Endothelial cell of umbilical vein (primary cell): Measurements from ENCODE around the gene DNAL1. TPM values are rescaled to one million over a fixed set of nuclear protein-coding genes. Genes with fewer than 3 reads are reported as not detected.

Experiments
- BruUV-seq: library from RNA; stranded (reverse); fragments of 400-500 nt; replicated peaks from 2 replicates; lab custom pipeline; 2021; lab: Mats Ljungman, UMichigan
- CTCF ChIA-PET: fragments of 300-600, 350-600 bp; sonication (Branson Sonifier 250); formaldehyde crosslinking; loops from one replicate; lab custom pipeline; 2021; ENCODE audit warnings: antibody characterized with exemption, inconsistent platforms; lab: Charles Lee
- POLR2A ChIA-PET: fragments of 300-600, 350-600 bp; sonication (Branson Sonifier 250); formaldehyde crosslinking; loops from one replicate; lab custom pipeline; 2021; ENCODE audit warnings: antibody characterized with exemption, inconsistent platforms; lab: Charles Lee
- DNase-seq: peaks from one replicate; pipeline ENCODE4 v3.0.0-alpha.2; 2011; ENCODE audit warnings: low read depth, low spot score
- FAIRE-seq: peaks from 2 replicates; lab custom pipeline; 2011; peaks lifted over from hg19 to GRCh38; lab: Jason Lieb, UNC
- H2AFZ ChIP-seq: 2 replicates; pipeline ENCODE4 v1.6.0; 2012; ENCODE audit warnings: low read depth, low read length, control low read depth, inconsistent platforms
- H3K27ac ChIP-seq: 2 replicates; pipeline ENCODE4 v1.5.1; 2011; ENCODE audit warnings: low read depth, mild to moderate bottlenecking, control low read depth, low read length, moderate library complexity; ENCODE audit not compliant: insufficient read depth
- H3K27me3 ChIP-seq, 2 experiments: 2 replicates each; pipeline versions ENCODE4 v1.6.0 to v1.6.1; 2011; ENCODE audit warnings: low read length in 2 of 2, mixed read lengths in 1 of 2; ENCODE audit not compliant: control insufficient read depth in 2 of 2, insufficient read depth in 2 of 2
- H3K36me3 ChIP-seq, 2 experiments: 2 replicates in 1 of 2; 3 replicates in 1 of 2; pipeline ENCODE4 v1.5.1; 2011; ENCODE audit warnings: low read length in 2 of 2, mild to moderate bottlenecking in 1 of 2, moderate library complexity in 1 of 2; ENCODE audit not compliant: control insufficient read depth in 2 of 2, insufficient read depth in 2 of 2; ENCODE audit errors: extremely low read depth in 1 of 2
- H3K4me1 ChIP-seq: 3 replicates; pipeline ENCODE4 v1.5.1; 2011; ENCODE audit warnings: mild to moderate bottlenecking, low read length; ENCODE audit not compliant: control insufficient read depth, insufficient read depth; ENCODE audit errors: extremely low read depth
- H3K4me2 ChIP-seq: 2 replicates; pipeline ENCODE4 v1.6.1; 2011; ENCODE audit warnings: low read length, control low read depth, mixed read lengths; ENCODE audit not compliant: insufficient read depth
- H3K4me3 ChIP-seq, 3 experiments: fragments of 200-600 bp in 1 of 3; sonication (generic), shearing (Covaris generic) in 1 of 3; replicated peaks in 1 of 3; 2 replicates each; pipeline ENCODE4 v1.5.1; 2011 to 2016; ENCODE audit warnings: control low read depth in 3 of 3, low read length in 3 of 3, mild to moderate bottlenecking in 2 of 3, inconsistent platforms in 1 of 3, low read depth in 1 of 3, moderate library complexity in 1 of 3; ENCODE audit not compliant: insufficient read depth in 1 of 3
- H3K79me2 ChIP-seq: 2 replicates; pipeline ENCODE4 v1.6.0; 2012; ENCODE audit warnings: low read length, inconsistent platforms; ENCODE audit not compliant: control insufficient read depth, insufficient read depth
- H3K9ac ChIP-seq: replicated peaks from 2 replicates; pipeline ENCODE3; 2011; ENCODE audit warnings: low read length, control low read depth; ENCODE audit not compliant: insufficient read depth; ENCODE audit errors: extremely low read depth
- H3K9me1 ChIP-seq: replicated peaks from 3 replicates; pipeline ENCODE4 v1.6.0; 2011; ENCODE audit warnings: mild to moderate bottlenecking, low read length; ENCODE audit not compliant: control insufficient read depth, insufficient read depth; ENCODE audit errors: extremely low read depth
- H3K9me3 ChIP-seq: replicated peaks from 2 replicates; pipeline ENCODE4 v1.5.1; 2012; ENCODE audit warnings: low read length, inconsistent platforms; ENCODE audit not compliant: control insufficient read depth, insufficient read depth
- H4K20me1 ChIP-seq: replicated peaks from 2 replicates; pipeline ENCODE3; 2011; ENCODE audit warnings: mild to moderate bottlenecking, low read length; ENCODE audit not compliant: control insufficient read depth, insufficient read depth; ENCODE audit errors: extremely low read depth
- EZH2 ChIP-seq: IDR thresholded peaks from 2 replicates; pipeline ENCODE4 v1.6.1; 2012; ENCODE audit warnings: borderline replicate concordance, low read depth, mild to moderate bottlenecking, moderate library complexity, low read length, inconsistent platforms; ENCODE audit not compliant: severe bottlenecking
- FOS ChIP-seq: IDR thresholded peaks from 2 replicates; pipeline ENCODE4 v1.6.1; 2011; ENCODE audit warnings: mild to moderate bottlenecking, low read length, moderate library complexity, borderline replicate concordance; ENCODE audit not compliant: insufficient read depth
- GATA2 ChIP-seq: IDR thresholded peaks from 2 replicates; pipeline ENCODE4 v1.7.0; 2011; ENCODE audit warnings: low read depth, mild to moderate bottlenecking, moderate library complexity, mixed read lengths, low read length; ENCODE audit not compliant: insufficient read length, insufficient read depth
- JUN ChIP-seq: IDR thresholded peaks from 2 replicates; pipeline ENCODE4 v1.6.1; 2011; ENCODE audit warnings: borderline replicate concordance, low read depth; ENCODE audit not compliant: insufficient read length, insufficient read depth
- MYC ChIP-seq: IDR thresholded peaks from one replicate; pipeline ENCODE4 v1.6.1; 2011; ENCODE audit warnings: mild to moderate bottlenecking, low read depth, low read length
- POLR2A ChIP-seq: IDR thresholded peaks from 2 replicates; pipeline ENCODE4 v1.6.1; 2012; ENCODE audit warnings: low read depth, mild to moderate bottlenecking, control low read depth, low read length
- POLR2AphosphoS5 ChIP-seq: IDR thresholded peaks from 2 replicates; pipeline ENCODE4 v1.6.1; 2012; ENCODE audit warnings: low read depth, mild to moderate bottlenecking, control low read depth, low read length, moderate library complexity; ENCODE audit not compliant: insufficient read depth
- dilution Hi-C: fragments of 300-500 bp; cut with MboI; formaldehyde crosslinking; loops from one replicate; pipeline ENCODE4 v1.15.0; 2019; ENCODE audit warnings: low sequenced_read_pairs; ENCODE audit not compliant: extremely low pct_ligation_motif_present
- intact Hi-C: fragments of 100-400 bp; cut with micrococcal nuclease; formaldehyde crosslinking; loops from one replicate; pipeline ENCODE4 v1.10.0; 2022
- polyA plus RNA-seq, 4 experiments: library from polyadenylated mRNA; depleted of rRNA in 3 of 4; stranded (reverse) in 3 of 4; unstranded in 1 of 4; fragments of >200 nt; gene quantifications; 2 replicates each; pipeline versions ENCODE4 v1.2.1 to v1.2.3, GENCODE V29; 2011 to 2012; ENCODE audit warnings: missing spikeins in 1 of 4
- total RNA-seq: library from RNA; stranded (reverse); gene quantifications from 2 replicates; pipeline ENCODE4 v1.2.3, GENCODE V29; 2021
- TF ChIP-seq, protein P1 (sequence below): IDR thresholded peaks from 2 replicates; pipeline ENCODE4 v1.6.1; 2011; ENCODE audit not compliant: insufficient read depth, insufficient read length
- TF ChIP-seq, protein P2 (sequence below), 2 donors: IDR thresholded peaks; 1 replicate in 1 of 2; 2 replicates in 1 of 2; pipeline ENCODE4 v1.5.1; 2011; ENCODE audit warnings: low read length in 2 of 2, mild to moderate bottlenecking in 2 of 2, moderate library complexity in 2 of 2, control low read depth in 1 of 2, inconsistent platforms in 1 of 2, low read depth in 1 of 2; ENCODE audit not compliant: insufficient read depth in 1 of 2; ENCODE audit errors: extremely low read depth in 1 of 2

DNAL1 gene
- total and polyA plus RNA-seq, 2 donors (not counting 3 experiments of a cell fraction or from before 2014, with no cell fraction given), result 2.4 to 15.3 TPM

DNA sequence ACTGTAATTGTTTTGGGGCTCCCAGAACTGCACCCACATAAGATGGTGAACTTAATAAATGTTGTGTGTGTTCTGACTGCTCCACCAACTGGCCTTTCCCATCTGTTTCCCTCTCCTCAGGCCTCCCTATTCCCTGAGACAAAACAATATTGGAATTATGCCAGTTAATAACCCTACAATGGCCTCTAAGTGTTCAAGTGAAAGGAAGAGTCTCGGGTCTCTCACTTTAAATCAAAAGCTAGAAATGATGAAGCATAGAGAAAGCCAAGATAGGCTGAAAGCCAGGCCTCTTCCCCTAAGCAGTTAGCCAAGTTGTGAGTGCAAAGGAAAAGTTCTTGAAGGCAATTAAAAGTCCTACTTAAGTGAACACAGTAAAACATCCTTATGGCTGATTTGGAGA lies 19.1 kb upstream of the DNAL1 start:
- ChIA-PET POLR2A (no interaction called here), CTCF (interaction anchor here (0.7 to 2.1 kb wide), 3 partner anchors 8 to 117 kb away, joined by 3 to 4 read pairs (median 4); no protein-coding TSS in a partner anchor)
- Histone ChIP-seq H3K4me2 (no peak overlapping the region), H3K27ac (no peak overlapping the region), H3K9me3 (no peaks in the 10 kb centered on the region), H3K4me3 (no peak overlapping the region), H3K27me3 (no peaks in the 10 kb centered on the region), H3K9ac (no peak overlapping the region), H3K79me2 (no peaks in the 10 kb centered on the region), H2AFZ (no peak overlapping the region), H3K4me1 (no peaks in the 10 kb centered on the region), H3K36me3 (no peaks in the 10 kb centered on the region), H3K9me1 (no peaks in the 10 kb centered on the region), H4K20me1 (no peaks in the 10 kb centered on the region)
- intact Hi-C loops (no loop called here), dilution Hi-C loops (no loop called here)
- FAIRE-seq, result no peak
- BruUV-seq, result no TSS peak
- TF ChIP-seq FOS, result no peak
- TF ChIP-seq JUN, result no peak
- no peak for TF ChIP-seq POLR2A
- no peak for TF ChIP-seq GATA2
- TF ChIP-seq, protein P1, sequence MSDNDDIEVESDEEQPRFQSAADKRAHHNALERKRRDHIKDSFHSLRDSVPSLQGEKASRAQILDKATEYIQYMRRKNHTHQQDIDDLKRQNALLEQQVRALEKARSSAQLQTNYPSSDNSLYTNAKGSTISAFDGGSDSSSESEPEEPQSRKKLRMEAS, result no peak
- TF ChIP-seq EZH2, result no peak
- no peak for TF ChIP-seq MYC
- TF ChIP-seq, protein P2, sequence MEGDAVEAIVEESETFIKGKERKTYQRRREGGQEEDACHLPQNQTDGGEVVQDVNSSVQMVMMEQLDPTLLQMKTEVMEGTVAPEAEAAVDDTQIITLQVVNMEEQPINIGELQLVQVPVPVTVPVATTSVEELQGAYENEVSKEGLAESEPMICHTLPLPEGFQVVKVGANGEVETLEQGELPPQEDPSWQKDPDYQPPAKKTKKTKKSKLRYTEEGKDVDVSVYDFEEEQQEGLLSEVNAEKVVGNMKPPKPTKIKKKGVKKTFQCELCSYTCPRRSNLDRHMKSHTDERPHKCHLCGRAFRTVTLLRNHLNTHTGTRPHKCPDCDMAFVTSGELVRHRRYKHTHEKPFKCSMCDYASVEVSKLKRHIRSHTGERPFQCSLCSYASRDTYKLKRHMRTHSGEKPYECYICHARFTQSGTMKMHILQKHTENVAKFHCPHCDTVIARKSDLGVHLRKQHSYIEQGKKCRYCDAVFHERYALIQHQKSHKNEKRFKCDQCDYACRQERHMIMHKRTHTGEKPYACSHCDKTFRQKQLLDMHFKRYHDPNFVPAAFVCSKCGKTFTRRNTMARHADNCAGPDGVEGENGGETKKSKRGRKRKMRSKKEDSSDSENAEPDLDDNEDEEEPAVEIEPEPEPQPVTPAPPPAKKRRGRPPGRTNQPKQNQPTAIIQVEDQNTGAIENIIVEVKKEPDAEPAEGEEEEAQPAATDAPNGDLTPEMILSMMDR (IDR thresholded peaks at IDR 0.05; ENCODE audit: extremely low read depth in 1 of 2, insufficient read depth in 1 of 2, low read depth in 1 of 2, low read length in 2 of 2), result no peak
- TF ChIP-seq POLR2AphosphoS5, result no peak
- DNase-seq, result peak; percentile 20
